DND-41 (cell line): Measurements from ENCODE around the gene ALKAL2.

Source experiments
- EZH2 ChIP-seq: IDR thresholded peaks from 3 replicates; pipeline ENCODE4 v1.6.1; 2012; ENCODE audit warnings: borderline replicate concordance, low read depth, mild to moderate bottlenecking, moderate library complexity, low read length, inconsistent platforms; ENCODE audit not compliant: severe bottlenecking
- TF ChIP-seq, protein P1 (sequence below): IDR thresholded peaks from 2 replicates; pipeline ENCODE4 v1.5.1; 2012; ENCODE audit warnings: borderline replicate concordance, low read length, moderate library complexity, mild to moderate bottlenecking; ENCODE audit not compliant: poor library complexity, severe bottlenecking; ENCODE audit errors: extremely low read depth

DNA sequence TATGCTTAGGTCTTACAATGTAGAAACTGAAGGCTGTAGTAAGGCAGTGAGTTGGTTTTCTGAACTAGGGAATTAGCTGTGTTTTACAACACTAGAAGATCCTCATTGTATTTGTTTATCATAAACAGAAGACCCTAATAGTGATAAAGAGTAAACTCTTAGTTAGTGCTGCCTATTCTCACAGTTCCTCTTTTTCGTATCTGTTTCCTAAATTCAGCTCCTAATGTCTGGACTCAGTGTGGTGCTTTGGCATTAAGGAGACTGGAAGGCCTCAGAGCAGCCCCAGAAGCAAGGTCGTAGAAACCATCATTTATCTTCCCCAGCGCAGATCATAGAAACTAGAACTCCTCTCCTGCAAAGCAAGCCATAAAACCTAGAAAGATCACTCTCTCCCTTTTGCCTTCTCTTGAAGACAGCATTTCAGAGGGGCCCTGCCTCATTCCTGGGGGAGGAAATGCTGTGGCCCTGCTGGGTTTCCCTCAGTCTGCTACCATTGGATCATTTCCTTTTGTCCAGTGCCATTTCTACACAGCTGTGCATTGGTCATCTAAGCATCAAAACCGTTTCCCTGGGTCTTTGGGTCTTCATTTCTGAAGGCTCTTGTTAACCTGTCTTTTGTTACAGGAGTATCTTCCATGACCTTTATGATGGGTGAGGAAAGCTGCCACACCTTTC, 18.4 kb downstream of the ALKAL2 start:
- TF ChIP-seq EZH2 = no peak
- TF ChIP-seq, protein P1, sequence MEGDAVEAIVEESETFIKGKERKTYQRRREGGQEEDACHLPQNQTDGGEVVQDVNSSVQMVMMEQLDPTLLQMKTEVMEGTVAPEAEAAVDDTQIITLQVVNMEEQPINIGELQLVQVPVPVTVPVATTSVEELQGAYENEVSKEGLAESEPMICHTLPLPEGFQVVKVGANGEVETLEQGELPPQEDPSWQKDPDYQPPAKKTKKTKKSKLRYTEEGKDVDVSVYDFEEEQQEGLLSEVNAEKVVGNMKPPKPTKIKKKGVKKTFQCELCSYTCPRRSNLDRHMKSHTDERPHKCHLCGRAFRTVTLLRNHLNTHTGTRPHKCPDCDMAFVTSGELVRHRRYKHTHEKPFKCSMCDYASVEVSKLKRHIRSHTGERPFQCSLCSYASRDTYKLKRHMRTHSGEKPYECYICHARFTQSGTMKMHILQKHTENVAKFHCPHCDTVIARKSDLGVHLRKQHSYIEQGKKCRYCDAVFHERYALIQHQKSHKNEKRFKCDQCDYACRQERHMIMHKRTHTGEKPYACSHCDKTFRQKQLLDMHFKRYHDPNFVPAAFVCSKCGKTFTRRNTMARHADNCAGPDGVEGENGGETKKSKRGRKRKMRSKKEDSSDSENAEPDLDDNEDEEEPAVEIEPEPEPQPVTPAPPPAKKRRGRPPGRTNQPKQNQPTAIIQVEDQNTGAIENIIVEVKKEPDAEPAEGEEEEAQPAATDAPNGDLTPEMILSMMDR = no peak
